Measurements from ENCODE around the gene KIZ.

DNA sequence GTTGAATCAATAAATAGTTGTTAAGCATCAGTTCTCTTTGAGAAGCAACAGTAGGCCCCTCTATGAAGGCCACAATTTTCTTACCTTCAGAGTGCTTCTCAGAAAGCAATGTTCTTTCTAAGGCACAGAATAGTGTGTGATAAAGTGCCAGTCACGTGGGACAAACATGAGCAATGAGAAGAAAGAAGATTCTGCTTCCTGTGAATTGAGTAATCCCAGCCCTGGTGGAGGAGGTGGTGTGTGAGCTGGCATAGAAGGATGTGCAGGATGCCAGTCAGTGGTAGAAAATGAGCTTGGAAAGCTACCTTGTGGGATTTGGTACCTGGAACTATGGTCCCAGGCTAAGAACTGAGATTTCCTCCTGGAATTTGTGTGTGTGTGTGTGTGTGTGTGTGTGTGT lies 21.7 kb downstream of the KIZ start:
- TF ChIP-seq, protein P1, sequence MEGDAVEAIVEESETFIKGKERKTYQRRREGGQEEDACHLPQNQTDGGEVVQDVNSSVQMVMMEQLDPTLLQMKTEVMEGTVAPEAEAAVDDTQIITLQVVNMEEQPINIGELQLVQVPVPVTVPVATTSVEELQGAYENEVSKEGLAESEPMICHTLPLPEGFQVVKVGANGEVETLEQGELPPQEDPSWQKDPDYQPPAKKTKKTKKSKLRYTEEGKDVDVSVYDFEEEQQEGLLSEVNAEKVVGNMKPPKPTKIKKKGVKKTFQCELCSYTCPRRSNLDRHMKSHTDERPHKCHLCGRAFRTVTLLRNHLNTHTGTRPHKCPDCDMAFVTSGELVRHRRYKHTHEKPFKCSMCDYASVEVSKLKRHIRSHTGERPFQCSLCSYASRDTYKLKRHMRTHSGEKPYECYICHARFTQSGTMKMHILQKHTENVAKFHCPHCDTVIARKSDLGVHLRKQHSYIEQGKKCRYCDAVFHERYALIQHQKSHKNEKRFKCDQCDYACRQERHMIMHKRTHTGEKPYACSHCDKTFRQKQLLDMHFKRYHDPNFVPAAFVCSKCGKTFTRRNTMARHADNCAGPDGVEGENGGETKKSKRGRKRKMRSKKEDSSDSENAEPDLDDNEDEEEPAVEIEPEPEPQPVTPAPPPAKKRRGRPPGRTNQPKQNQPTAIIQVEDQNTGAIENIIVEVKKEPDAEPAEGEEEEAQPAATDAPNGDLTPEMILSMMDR (IDR thresholded peaks at IDR 0.05), result no peak
- TF ChIP-seq EZH2 (IDR thresholded peaks at IDR 0.05; ENCODE audit: borderline replicate concordance, insufficient read depth, low read depth, low read length, poor library complexity, severe bottlenecking), result no peak
